ENCODE measurements around the gene RNF10.
"Not testable (repeated sequence)": the region's sequence is repeated elsewhere in the genome, so short reads cannot be mapped to it uniquely, and the experiment has no call there.

The RNF10 gene

DNA sequence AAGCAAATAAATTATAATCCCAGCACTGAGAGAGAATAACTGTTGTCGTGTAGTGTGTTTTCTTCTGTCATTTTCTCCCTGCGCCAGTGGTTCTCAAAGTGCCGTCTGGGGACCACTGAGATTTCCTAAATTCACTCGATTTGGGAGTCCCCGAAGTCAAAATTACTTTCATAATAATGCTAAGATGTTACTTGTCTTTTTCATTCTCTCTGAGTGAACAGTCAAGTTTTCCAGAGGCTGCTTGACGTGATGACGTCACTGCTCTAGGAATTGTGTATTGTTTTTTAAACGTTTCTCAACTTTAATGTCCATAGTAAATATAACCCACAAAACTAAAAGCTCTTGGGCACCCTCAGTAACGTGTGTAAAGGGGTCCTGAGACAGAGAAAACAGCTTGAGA, 47.8 kb downstream of the RNF10 start:
- no peak for FAIRE-seq

DNA sequence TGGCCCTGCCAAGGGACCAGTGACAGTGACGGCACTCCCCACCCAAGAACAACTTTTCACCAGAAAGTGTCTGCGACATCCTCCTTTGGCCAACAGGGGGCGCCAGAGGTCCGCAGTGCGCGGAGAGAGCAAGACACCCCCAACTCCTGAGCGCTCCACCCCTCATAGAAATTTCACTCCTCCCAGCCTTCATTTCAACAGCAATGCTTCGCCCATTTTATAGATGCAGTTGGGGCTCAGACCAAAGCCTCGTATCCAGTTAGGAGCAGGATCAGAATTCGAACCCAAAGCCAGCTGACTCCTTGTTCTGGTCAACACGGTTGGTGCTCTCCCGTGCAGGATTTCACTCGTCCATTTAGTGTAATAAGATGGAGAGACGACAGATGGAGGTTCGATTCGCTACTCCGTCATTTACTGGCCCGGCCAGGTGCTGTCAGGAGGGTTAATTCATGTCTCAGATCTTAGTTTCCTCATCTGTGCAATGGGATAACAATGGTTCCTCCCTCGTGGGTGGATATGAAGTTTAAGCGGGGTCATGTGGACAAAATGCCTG, 49.4 kb downstream of the RNF10 start:
- no peak for FAIRE-seq

DNA sequence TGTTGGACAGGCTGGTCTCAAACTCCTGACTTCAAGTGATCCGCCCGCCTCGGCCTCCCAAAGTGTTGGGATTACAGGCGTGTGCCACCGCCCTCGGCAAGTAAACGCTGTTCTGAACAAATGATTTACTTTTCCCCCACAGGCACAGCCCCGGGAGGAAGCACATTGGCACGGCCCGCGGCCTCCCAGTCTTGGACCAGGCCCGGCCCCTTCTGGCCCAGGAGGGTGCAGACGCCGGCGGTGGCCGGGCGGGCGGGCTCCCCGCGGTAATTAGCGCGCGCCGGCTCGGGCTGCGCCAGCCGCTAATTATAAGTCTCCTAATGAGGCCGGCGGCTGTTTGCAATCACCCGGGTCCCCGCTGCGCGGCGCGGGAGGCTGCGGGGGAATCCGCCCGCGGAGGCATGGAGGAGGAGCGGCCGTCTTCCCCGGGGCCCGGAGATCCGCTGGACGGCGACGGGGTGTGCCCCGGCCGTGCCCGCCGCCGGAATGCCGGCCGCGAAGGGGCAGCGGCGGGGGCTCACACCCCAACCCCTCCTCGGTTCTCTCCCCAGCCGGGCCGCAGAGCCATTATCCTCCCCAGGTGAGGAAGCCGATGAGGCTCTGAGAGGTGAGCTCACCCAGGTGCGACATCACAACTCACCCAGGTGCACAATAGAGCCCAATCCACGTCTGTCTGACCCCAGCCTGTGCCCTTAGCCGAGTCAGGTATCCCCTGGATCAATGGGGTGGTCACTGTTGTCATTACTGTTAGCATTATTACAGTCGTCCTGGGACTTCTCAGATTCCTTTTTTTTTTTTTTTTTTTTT, 50.4 kb downstream of the RNF10 start:
- no peak for FAIRE-seq

DNA sequence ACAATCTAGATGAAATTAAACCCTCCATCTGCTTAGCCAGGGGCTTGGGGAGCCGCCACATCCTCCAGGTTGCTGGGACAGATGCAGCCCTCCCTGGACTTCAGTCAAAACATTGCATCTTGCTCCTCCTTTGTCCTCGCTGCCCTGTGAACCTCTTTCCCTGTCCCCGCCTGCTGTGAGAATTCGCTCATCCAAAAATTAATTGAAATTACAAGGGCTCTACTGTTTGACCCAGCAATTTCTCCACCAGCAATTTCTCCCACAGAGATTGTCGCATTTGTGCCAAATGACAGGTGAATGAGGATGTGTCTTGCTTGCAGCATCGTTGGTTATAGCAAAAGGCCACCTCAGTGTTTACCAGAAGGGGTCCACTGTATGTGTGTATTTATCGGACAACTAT, 52.0 kb downstream of the RNF10 start:
- FAIRE-seq = no peak

DNA sequence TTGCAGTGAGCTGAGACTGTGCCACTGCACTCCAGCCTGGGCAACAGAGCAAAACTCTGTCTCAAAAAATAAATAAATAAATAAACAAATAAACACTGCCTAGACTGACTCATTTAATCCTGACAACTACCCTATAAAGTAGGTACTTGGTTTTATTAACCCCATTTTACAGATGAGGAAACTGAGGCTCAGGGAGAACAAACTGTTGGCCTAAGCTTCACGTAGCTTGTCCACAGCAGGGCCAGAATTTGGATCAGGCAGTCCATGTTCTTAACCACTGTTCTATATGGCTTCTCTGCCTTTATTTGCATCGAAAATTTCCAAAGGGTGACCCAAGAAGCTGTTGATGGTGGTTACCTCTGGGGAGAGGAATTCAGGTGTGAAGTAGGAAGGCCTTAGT, 52.7 kb downstream of the RNF10 start:
- FAIRE-seq = no peak

DNA sequence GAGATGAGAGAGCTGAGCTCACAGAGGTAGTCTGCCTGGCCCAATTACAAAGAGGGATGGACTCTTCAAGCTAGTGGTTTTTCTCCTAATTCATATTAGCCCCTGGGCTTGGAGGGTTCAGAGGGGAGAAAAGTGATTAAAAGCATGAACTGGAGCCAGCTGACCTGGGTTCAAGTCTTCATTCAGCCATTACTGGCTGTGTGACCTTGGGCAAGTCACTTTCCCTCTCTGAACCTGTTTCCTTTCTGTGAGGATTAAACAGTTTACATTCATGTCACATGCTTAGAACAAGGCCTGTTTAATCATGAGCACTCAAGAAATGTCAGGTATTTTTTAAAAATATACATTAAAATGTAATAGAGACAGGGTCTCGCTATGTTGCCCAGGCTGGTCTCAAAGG, 54.2 kb downstream of the RNF10 start:
- no peak for FAIRE-seq

DNA sequence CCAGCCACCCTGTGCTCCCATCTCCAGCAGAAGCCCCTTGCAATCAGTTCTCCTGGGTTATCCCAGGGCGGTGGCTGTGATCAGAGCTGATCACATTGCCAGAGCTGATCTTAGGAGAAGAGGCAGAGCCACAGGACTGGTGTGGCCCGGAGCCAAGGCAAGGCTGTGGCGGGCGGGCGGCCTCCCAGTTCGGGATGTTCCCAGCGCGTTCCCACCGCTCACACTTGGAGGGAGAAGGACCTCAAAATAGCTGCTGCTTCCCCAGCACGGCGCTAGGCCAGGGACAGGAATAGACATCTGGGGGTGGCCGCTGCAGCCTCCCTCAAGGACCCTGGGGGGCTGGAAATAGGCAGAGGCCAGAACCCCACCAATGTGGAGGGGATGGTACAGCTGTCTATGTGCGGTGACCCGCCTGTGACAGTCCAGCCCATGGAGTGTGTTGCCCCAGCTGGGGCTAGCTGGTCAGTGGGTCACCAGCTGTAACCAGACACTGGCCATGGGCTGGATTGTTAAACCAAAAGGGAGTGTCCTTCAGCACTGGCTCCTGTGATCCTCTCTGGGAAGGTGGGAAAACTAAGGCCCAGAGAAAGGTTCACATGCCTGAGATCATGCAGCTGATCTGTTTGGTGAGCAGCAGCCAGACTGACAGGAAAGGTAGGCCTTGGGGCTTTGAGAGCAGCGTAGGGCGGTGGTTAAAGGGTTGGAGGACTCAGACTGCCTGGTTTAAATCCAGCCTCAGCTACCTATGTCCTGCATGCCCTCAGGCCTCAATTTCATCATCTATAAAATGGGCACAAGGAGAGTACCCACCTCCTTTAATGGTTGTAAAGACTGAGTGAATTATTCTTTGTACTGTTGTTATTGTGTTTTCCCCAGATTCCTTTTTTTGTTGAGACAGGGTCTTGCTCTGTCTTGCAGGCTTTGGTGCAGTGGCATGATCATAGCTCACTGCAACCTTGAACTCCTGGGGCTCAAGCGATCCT, 55.1 kb downstream of the RNF10 start:
- FAIRE-seq = no peak

DNA sequence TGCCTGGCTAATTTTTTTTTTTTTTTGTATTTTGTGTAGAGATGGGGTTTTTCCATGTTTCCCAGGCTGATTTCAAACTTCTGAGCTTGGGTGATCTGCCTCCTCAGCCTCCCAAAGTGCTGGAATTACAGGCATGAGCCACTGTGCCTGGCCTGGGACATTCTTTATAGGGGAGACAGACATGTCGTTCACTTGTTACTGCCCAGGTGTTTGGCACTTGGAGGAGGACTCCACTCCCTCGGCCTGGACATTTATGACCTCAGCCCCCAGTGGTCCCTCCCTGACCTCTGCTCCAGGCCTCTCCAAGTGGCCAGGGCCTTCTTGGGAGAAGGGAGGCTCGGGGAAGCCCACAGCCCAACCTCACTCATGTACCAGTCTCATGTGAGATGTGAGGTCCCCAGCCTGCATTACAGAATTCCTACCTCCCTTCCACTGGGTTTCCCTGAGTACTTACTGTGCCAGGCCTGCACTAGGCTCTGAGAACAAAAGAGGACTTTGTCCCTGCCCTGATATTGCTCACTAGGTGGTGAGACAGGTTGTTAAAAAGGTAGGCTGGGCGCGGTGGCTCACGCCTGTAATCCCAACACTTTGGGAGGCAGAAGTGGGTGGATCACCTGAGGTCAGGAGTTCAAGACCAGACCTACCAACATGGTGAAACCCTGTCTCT, 56.7 kb downstream of the RNF10 start:
- FAIRE-seq = no peak

DNA sequence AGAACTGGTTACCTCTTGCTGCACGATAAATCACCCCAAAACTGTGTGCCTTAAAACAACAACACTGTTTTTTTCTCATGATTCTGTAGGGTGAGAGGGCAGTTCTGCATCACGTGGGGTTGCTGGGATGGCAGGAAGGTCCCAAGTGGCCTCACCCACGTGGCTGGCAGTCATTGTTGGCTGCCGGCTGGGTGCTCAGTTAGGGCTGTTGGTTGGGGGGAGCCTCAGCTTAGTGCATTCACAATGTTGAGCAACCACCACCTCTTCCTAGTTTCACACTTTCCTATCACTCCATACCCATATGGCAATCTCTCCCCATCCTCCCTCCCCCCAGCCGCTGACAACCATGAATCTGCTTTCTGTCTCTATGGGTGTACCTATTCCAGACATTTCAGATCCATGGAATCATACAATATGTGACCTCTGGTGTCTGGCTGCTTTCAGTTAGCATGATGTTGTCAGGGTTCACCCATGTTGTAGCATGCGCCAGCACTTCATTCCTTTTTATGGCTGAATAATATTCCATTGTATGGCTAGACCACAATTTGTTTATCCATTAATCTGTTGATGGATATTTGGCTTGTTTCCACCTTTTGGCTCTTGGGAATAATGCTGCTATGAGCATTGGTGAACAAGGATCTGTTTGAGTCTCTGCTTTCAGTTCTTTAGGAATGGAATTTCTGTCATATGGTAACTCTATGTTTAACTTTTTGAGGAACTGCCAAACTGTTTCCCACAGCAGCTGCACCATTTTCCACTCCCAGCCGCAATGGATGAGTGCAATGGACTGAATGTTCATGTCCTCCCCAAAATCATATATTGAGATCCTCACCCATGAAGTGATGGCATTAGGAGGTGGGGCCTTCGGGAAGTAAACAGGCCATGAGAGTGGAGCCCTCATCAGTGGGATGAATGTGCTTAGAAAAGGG, 58.2 kb downstream of the RNF10 start:
- FAIRE-seq = no peak

DNA sequence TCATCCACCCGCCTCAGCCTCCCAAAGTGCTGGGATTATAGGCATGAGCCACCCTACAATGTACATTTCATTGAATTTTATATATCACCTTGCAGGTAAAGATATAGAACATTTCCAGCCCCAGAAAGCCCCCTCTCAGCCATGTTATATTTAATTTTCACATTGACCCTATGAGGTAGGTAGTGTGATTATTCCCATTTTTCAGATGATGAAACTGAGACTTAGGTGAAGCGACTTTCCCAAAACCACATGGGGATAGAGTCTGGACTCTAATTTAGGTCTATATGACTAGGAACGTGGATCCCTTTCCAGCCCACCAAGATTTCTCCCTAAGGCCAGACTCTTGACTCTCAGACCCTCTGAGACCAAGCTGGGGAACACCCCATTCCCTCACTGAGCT, 62.7 kb downstream of the RNF10 start:
- no peak for FAIRE-seq

DNA sequence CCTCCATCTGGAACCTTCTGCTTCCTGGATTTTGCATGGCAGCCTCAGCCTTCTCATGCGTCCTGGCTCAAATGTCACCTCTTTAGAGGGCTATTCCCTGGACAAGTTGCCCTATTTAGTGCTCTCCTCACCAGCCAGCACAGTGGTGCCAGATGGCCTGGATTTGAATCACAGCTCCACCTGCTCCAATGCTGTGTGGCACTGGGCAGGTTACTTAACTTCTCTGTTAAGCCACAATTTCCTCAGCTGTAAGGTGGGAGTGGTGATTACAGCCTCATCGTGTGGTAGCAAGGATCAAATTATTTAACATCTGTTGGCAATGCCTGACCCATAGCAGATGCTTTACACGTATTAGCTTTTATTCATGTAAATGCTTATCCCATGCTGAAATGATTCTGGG, 63.7 kb downstream of the RNF10 start:
- FAIRE-seq = no peak

DNA sequence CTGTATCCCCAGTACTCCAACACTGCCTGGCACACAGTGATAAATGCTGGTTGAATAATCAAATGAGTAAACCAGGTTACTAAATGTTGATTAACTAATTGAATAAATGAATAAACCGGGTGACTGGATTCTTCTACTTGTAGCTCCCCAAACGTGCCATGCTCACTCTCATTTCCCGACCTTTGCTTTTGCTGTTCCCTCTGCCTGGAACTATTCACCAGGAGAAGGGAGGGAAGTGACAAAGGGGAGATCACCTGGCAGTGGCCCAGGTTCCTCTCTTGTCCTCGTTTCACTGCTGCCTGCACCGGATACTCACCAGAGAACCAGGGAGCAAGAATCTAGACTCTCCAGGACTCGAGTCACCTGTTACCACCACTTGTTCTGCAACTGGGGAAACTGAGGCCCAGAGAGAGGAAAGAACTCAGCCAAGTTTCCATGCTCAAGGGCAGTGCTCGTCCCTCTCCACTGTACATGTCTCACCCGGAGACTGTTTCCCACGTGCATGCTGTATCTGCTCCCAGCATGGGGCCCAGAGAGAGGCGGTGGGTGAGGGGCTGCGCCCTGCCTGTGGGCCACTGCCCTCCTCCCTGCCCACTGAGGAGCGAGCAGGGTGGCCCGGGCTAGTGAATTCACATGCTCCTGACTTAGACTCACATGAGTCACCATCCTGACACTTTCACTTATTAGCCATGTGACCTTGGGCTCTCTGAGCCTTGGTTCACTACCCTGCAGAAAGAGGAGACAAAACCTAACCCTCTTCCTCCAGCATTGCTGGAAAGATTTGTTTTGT, 64.7 kb downstream of the RNF10 start:
- FAIRE-seq = no peak

DNA sequence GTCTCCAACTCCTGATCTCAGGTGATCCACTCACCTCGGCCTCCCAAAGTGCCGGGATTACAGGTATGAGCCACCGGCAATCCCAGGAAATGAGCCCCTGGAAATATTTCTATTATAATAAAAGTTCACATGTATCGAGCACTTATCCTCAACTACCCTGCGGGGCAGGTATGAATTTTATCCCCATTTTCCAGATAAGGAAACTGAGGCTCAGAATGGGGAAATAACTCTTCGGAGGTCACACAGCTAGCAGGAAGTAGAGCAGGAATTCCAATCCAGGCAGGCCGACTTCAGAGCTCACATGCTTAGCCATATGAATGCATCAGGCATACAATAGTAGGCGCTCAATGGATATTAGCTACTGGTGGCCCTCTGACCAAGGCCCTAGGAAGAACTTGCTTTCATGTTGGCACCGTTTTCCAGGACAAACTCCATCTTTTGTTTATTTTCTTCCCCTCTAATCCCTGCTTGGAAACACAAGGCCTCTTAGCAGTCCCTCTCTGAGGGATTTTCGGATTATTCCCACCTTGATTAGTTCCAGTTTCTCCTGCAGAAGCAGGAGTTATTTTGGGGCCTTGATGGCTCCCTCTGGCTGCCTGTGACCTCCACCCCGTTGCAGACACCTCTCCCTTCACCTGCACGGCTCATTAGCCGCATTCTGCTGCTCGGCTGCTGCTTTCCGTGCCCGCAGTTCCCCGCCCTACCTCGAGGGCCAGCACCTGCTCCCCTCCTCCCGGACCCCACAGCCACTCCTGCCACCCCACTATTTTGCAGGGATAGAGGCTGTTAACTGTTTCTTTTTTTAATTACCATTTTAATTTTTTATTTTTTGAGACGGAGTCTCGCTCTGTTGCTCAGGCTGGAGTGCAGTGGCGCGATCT, 65.8 kb downstream of the RNF10 start:
- no peak for FAIRE-seq

DNA sequence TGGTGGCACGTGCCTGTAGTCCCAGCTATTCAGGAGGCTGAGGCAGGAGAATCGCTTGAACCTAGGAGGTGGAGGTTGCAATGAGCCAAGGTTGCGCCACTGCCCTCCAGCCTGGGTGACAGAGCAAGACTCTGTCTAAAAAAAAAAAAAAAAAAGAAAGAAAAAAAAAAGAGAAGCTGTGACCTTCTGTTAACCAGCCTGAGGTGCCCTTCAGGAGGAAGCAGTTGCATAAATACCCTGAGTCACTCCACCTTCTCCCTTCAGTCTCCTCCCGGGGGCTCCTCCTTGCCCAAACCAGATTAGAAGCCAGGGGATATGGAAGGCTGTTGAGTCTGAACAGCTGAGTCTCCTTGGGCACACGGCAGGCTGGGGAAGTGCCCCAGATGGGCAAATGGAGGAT, 68.3 kb downstream of the RNF10 start:
- FAIRE-seq = not testable (repeated sequence)

DNA sequence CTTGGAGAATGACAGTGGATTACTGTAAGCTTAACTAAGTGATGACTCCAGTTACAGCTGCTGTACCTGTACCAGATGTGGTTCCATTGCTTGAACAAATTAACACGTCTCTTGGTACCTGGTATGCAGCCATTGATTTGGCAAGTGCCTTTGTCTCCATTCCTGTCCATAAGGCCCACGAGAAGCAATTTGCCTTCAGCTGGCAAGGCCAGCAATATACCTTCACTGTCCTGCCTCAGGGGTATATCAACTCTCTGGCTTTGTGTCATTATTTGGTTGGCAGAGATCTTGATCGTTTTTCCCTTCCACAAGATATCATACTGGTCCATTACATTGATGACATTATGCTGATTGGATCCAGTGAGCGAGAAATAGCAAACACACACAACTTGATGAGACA, 76.4 kb downstream of the RNF10 start:
- FAIRE-seq = no peak

DNA sequence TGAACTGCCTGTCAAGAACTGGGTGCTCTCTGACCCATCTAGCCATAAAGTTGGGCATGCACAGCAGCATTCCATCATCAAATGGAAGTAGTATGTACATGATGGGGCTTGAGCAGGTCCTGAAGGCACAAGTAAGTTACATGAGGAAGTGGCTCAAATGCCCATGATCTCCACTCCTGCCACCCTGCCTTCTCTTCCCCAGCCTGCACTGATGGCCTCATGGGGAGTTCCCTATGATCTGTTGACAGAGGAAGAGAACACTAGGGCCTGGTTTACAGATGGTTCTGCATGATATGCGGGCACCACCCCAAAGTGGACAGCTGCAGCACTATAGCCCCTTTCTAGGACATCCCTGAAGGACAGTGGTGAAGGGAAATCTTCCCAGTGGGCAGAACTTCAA, 77.4 kb downstream of the RNF10 start:
- not testable (repeated sequence) for FAIRE-seq

DNA sequence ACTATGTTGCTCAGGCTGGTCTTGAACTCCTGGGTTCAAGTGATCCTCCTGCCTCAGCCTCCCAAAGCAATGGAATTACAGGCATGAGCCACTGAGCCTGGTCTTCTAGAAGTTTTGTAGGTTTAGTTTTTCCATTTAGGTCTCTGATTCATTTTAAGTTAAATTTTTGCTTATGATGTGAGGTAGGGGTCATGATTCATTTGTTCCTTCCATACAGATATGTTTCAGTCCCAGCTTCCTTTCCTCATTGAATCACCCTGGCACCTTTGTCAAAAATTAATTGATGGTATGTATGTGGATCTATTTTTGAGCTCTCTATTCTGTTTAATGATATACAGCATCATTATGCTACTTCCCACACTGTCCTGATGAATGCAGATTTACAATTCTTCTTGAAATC, 80.7 kb downstream of the RNF10 start:
- FAIRE-seq = no peak

DNA sequence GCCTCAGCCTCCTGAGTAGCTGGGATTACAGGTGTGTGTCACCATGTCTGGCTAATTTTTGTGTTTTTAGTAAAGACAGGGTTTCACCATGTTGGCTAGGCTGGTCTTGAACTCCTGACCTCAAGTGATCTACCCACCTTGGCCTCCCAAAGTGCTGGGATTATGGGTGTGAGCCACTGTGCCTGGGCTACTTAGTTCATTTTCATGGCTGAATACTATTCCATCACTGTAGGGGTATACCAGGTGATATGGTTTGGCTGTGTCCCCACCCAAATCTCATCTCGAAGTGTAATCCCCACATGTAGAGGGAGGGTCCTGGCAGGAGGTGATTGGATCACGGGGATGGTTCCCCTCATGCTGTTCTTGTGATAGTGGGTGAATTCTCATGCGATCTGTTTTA, 83.0 kb downstream of the RNF10 start:
- not testable (repeated sequence) for FAIRE-seq

DNA sequence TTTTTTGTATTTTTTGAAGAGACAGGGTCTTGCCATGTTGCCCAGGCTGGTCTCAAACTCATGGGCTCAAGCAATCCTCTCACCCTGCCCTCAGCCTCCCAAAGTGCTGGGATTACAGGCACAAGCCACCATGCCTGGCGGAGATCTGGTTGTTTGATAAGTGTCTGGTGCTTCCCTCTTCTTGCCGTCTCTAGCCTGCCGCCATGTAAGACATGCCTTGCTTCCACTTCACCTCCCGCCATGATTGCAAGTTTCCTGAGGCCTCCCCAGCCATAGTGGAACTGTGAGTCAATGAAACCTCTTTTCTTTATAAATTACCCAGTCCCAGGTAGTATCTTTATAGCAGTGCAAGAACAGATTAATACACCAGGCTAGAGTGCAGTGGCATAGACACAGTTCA, 83.6 kb downstream of the RNF10 start:
- not testable (repeated sequence) for FAIRE-seq
